HCT116 (cell line): ENCODE results near the gene DNAJA4.

Source experiments
- CTCF ChIP-seq, 3 experiments: fragments of 200-600 bp in 1 of 3; sonication (generic) in 1 of 3; IDR thresholded peaks in 2 of 3; conservative IDR thresholded peaks in 1 of 3; 2 replicates each; pipeline ENCODE4 v1.5.1; 2012 to 2017; ENCODE audit warnings: low read depth in 2 of 3, low read length in 2 of 3, antibody characterized with exemption in 1 of 3, borderline replicate concordance in 1 of 3, control low read depth in 1 of 3, mild to moderate bottlenecking in 1 of 3, mixed read lengths in 1 of 3, mixed run types in 1 of 3, moderate library complexity in 1 of 3; ENCODE audit not compliant: insufficient read depth in 1 of 3
- TCF7L2 ChIP-seq: IDR thresholded peaks from 2 replicates; pipeline ENCODE4 v1.7.0; 2011; ENCODE audit warnings: borderline replicate concordance, inconsistent platforms; ENCODE audit not compliant: insufficient read depth, insufficient read length; ENCODE audit errors: extremely low read depth
- ZBTB33 ChIP-seq: IDR thresholded peaks from 2 replicates; pipeline ENCODE4 v1.6.1; 2011; ENCODE audit warnings: mild to moderate bottlenecking, low read length, moderate library complexity; ENCODE audit not compliant: insufficient replicate concordance; ENCODE audit errors: extremely low read depth

- TF ChIP-seq CTCF (IDR thresholded peaks at IDR 0.05 in 2 of 3, conservative IDR thresholded peaks at IDR 0.05 in 1 of 3; ENCODE audit: borderline replicate concordance in 1 of 3, insufficient read depth in 1 of 3, low read depth in 2 of 3, low read length in 2 of 3) = no peak
- TF ChIP-seq TCF7L2 = no peak
- TF ChIP-seq ZBTB33 = no peak
Observed at GRCh38 chr15:78314181-78314581, 49.8 kb downstream of the DNAJA4 start.
